Progenitor cell of endocrine pancreas (in vitro differentiated cells): ENCODE data around the gene DHX36. TPM values are rescaled to one million over a fixed set of nuclear protein-coding genes. Genes with fewer than 3 reads are reported as not detected.

Source experiments
- DNase-seq: peaks from one replicate; pipeline ENCODE4 v3.0.0; 2021; ENCODE audit warnings: low spot score; ENCODE audit not compliant: unreplicated experiment
- H3K27ac Mint-ChIP-seq: 2 replicates; pipeline ENCODE4 v1.8.0; 2021; ENCODE audit warnings: mild to moderate bottlenecking, moderate library complexity, mixed read lengths
- H3K27me3 Mint-ChIP-seq: 2 replicates; pipeline ENCODE4 v1.8.0; 2021; ENCODE audit warnings: mixed read lengths
- H3K36me3 Mint-ChIP-seq: 2 replicates; pipeline ENCODE4 v1.8.0; 2022; ENCODE audit warnings: mixed read lengths; ENCODE audit not compliant: insufficient read depth
- H3K4me1 Mint-ChIP-seq: 2 replicates; pipeline ENCODE4 v1.8.0; 2021; ENCODE audit warnings: low read depth, mixed read lengths
- H3K4me3 Mint-ChIP-seq: 2 replicates; pipeline ENCODE4 v1.8.0; 2021; ENCODE audit warnings: low read depth, mild to moderate bottlenecking, moderate library complexity, mixed read lengths
- H3K9me3 Mint-ChIP-seq: 2 replicates; pipeline ENCODE4 v1.8.0; 2021; ENCODE audit warnings: low read depth, mixed read lengths
- total RNA-seq: library from RNA; stranded (reverse); gene quantifications from 2 replicates; pipeline ENCODE4 v1.2.1, GENCODE V29; 2021
- TF ChIP-seq, protein P1 (sequence below): fragments of 200-600 bp; sonication (generic); IDR thresholded peaks from one replicate; pipeline ENCODE4 v1.5.0; 2021; ENCODE audit warnings: antibody characterized with exemption, mild to moderate bottlenecking; ENCODE audit not compliant: unreplicated experiment

DHX36 gene
- total RNA-seq, 1 donor from 2014 or later, result 96.9 TPM

DNA sequence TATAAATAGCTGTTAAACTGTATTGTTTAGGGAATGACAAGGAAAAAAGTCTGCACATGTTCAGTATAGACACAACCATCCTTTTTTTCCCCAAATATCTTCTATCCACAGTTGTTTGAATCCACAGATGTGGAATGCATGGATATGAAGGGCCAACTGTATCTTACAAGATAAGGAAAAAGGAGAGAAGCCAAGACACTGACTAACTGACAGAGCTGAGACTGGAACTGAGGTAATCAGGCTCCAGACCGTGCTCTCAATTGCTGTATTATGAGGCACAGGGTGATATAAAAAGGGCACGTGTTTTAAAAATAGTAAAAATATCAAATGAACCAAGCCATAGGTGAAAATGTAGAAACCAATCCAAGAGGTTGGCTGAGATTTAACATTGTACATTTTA is 49.0 kb downstream of the DHX36 start:
- no peak for DNase-seq
- peaks cover 34% of the 10 kb centered on the region for H3K36me3 Mint-ChIP-seq
- TF ChIP-seq, protein P1, sequence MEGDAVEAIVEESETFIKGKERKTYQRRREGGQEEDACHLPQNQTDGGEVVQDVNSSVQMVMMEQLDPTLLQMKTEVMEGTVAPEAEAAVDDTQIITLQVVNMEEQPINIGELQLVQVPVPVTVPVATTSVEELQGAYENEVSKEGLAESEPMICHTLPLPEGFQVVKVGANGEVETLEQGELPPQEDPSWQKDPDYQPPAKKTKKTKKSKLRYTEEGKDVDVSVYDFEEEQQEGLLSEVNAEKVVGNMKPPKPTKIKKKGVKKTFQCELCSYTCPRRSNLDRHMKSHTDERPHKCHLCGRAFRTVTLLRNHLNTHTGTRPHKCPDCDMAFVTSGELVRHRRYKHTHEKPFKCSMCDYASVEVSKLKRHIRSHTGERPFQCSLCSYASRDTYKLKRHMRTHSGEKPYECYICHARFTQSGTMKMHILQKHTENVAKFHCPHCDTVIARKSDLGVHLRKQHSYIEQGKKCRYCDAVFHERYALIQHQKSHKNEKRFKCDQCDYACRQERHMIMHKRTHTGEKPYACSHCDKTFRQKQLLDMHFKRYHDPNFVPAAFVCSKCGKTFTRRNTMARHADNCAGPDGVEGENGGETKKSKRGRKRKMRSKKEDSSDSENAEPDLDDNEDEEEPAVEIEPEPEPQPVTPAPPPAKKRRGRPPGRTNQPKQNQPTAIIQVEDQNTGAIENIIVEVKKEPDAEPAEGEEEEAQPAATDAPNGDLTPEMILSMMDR, result no peak
- H3K27me3 Mint-ChIP-seq, result no peaks in the 10 kb centered on the region
- peaks cover 3% of the 10 kb centered on the region for H3K4me1 Mint-ChIP-seq
- H3K4me3 Mint-ChIP-seq, result no peak overlapping the region
- H3K27ac Mint-ChIP-seq, result peak overlapping the region; percentile 11
- H3K9me3 Mint-ChIP-seq, result no peaks in the 10 kb centered on the region

GRCh38 chr3:154274348-154274747 is 49.9 kb downstream of the DHX36 start:
- peaks cover 33% of the 10 kb centered on the region for H3K36me3 Mint-ChIP-seq

GRCh38 chr3:154273381-154273780 is 50.9 kb downstream of the DHX36 start:
- no peak overlapping the region for H3K27ac Mint-ChIP-seq
- H3K27me3 Mint-ChIP-seq, result no peaks in the 10 kb centered on the region
- H3K36me3 Mint-ChIP-seq, result peaks cover 36% of the 10 kb centered on the region
- DNase-seq, result no peak
- no peaks in the 10 kb centered on the region for H3K9me3 Mint-ChIP-seq
- no peak overlapping the region for H3K4me3 Mint-ChIP-seq
- H3K4me1 Mint-ChIP-seq, result no peaks in the 10 kb centered on the region
- TF ChIP-seq, protein P1, result no peak

More at GRCh38 chr3:154274348-154274747, 49.9 kb downstream of the DHX36 start:
- H3K4me3 Mint-ChIP-seq, result no peak overlapping the region
- DNase-seq, result no peak
- H3K27ac Mint-ChIP-seq, result no peak overlapping the region
- no peaks in the 10 kb centered on the region for H3K27me3 Mint-ChIP-seq
- TF ChIP-seq, protein P1, result no peak
- H3K9me3 Mint-ChIP-seq, result no peaks in the 10 kb centered on the region
- no peaks in the 10 kb centered on the region for H3K4me1 Mint-ChIP-seq

GRCh38 chr3:154254527-154254926 is 69.8 kb downstream of the DHX36 start:
- Mint-ChIP-seq H3K4me3 (no peak overlapping the region), H3K9me3 (no peaks in the 10 kb centered on the region), H3K4me1 (peaks cover 24% of the 10 kb centered on the region), H3K36me3 (peaks cover 24% of the 10 kb centered on the region), H3K27me3 (no peaks in the 10 kb centered on the region), H3K27ac (no peak overlapping the region)
- TF ChIP-seq, protein P1, result no peak
- no peak for DNase-seq

- H3K27ac Mint-ChIP-seq, result no peak overlapping the region
- TF ChIP-seq, protein P1, result peak; percentile 95
Observed at GRCh38 chr3:154252759-154253638, 71.3 kb downstream of the DHX36 start.

More at GRCh38 chr3:154252759-154253638, 71.3 kb downstream of the DHX36 start:
- no peak overlapping the region for H3K4me3 Mint-ChIP-seq
- H3K4me1 Mint-ChIP-seq, result peaks cover 31% of the 10 kb centered on the region
- H3K27me3 Mint-ChIP-seq, result no peaks in the 10 kb centered on the region
- peak; percentile 83 for DNase-seq
- H3K36me3 Mint-ChIP-seq, result peaks cover 13% of the 10 kb centered on the region
- no peaks in the 10 kb centered on the region for H3K9me3 Mint-ChIP-seq
